GDM1 (cell line): ENCODE data around the gene SKAP1.
"Not testable (repeated sequence)": the region's sequence is repeated elsewhere in the genome, so short reads cannot be mapped to it uniquely, and the experiment has no call there.

Source experiments
- DNase-seq: peaks from one replicate; lab custom pipeline; 2025; lab: John Stamatoyannopoulos, UW

Gene SKAP1

DNA sequence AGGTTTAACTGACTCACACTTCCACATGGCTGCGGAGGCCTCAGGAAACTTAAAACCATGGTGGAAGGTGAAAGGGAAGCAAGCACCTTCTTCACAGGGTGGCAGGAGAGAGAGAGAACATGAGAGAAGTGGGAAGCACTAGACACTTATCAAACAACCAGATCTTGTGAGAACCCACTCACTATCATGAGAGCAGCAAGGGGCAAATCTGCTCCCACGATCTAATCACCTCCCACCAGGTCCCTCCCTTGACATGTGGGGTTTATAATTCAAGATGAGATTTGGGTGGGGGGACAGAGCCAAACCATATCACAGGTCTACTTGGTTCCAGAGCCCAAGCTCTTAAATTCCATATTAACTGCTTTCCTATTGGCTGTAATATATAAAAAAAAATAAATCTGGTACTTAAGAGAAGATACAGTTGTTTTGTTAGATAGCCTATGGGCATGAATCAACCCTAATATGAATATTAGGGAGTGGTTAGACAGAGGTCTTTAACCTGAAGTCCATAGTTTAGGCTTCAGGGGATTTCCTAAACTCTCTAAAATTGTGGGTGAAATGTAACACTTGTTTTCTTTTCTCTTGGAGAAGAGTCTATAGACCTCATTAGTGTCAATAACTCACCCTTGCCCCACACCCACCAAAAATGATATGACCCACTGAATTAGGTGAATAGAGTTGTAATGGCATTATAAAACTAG, 56.7 kb downstream of the SKAP1 start:
- DNase-seq = no peak

DNA sequence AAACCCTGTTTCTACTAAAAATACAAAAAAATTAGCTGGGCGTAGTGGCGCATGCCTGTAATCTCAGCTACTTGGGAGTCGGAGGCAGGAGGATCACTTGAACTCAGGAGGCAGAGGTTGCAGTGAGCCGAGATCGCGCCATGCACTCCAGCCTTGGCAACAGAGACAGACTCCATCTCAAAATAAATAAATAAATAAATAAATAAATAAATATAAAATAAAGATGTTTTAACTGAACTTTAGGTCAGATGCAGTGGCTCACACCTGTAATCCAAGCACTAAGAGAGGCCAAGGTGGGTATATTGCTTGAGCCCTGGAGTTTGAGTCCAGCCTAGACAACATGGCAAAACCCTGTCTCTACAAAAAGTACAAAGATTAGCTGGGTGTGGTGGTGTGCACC, 61.0 kb downstream of the SKAP1 start:
- not testable (repeated sequence) for DNase-seq

DNA sequence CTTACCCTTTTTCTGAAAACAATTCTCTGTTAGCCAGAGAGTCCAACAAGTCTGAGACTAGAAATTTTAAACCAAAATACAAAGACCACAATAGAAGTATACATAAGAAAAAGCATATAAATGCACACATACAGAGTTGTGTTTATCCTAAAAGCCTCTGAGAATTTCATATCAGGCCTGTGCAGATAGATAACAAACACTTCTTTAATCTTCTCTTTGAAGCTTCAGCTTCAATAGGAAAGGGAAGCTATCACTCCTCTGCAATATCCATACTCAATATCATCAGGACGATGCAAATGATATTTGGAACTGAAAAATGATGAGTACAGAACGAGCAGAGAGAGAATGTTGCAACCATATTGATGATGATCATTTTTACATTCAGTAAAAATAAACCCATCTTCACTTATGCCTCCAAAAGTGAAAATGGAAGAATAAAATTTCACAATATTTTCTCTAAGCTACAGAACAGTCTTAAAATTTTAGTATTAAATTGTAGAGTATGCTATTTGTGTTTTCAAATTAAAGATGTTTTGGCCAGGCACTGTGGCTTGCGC, 61.6 kb downstream of the SKAP1 start:
- DNase-seq = no peak

DNA sequence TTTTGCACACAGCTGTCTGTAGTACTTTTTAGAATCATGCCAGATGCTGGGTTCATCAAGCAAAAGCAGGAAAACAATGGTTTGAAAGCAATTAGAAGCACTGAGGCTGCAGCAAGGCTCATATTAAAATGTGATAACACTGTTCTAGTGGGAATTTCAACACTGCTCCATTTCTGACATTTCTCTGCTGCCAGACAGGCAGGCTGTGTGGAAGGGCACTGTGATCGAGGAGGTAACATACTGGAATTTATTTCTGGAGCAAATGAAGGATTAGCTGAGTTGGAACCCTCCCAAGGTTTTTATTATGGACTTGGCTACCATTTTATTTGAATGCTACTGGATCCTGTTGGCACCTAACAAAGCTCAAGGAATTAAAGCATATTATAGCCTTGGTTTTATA, 66.9 kb downstream of the SKAP1 start:
- DNase-seq = no peak

DNA sequence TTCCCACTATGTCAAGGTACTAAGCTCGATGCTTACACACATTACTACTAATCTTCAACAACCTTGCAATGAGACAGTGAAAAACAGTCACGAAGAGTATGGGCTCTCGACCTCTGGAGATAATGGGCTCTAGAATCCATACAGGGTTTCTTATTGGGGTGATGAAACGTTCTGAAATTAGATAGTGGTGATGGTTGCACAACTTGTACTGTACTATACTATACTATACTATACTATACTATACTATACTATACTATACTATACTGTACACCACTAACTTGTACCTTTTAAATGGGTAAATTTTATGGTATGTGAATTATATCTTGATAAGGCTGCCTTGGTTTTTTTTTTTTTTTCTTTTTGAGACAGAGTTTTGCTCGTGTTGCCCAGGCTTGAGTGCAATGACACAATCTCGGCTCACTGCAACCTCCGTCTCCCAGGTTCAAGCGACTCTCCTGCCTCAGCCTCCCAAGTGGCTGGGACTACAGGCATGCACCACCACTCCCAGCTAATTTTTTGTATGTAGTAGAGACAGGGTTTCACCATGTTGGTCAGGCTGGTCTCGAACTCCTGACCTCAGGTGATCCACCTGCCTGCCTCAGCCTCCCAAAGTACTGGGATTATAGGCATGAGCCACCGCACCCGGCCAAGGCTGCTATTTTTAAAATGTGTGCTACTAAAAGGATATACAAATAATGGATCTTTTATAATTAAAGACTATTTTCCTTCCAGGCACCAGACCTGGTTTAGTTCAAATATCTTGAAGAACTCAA, 69.0 kb downstream of the SKAP1 start:
- DNase-seq = not testable (repeated sequence)

DNA sequence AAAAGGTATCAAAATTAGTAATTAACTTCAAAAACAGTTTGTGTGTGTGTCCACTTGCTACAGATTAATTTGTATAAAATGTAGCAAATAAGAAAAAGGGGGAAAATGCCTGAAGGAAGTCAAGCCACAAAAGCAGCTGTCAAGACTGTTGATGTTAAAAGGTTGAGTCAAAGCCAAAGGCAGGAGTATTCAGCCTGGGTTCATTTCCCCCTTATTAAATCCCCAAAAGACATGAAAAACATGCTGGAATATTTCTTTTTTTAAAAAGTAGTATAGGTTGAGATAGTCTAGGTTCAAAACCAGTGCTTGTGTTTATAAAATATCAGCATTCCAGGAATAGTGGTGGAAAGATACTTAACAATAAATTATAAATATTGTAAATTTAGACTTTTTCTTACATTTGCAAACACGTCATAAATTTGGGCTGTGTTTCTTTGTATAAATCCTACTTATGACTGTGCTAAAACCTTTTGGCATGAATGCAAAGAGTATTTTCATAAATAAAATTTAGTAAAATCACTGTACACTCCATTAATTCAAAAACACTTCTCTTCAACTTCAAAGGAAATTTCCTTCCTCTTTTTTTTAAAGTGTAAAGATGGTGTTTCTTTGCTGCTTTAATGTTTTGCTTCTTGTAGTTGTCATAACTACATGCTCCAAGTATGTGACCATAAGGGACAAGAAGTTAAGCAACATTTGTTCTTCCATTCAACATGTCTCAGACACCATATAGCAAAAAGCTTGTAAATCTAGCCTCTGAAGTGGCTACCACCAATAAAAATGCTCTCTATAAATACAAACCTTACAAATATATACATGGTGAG, 72.0 kb downstream of the SKAP1 start:
- no peak for DNase-seq

DNA sequence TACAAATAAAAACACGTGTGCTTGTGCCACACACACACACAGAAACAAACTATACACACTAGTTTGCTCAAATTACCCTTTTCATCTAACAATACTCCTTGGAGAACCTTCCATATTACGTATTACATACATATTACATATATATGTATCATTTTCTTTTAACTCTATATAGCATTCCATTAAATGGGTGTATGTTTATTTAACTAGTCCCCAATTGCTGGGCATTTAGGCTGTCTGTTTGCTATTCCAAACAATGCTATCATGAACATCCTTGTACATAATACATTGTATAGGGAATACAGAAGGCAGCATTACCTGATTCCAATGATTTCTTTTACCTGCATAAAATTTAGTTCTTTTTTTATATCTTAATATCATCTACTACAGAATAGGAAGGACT, 73.1 kb downstream of the SKAP1 start:
- no peak for DNase-seq

DNA sequence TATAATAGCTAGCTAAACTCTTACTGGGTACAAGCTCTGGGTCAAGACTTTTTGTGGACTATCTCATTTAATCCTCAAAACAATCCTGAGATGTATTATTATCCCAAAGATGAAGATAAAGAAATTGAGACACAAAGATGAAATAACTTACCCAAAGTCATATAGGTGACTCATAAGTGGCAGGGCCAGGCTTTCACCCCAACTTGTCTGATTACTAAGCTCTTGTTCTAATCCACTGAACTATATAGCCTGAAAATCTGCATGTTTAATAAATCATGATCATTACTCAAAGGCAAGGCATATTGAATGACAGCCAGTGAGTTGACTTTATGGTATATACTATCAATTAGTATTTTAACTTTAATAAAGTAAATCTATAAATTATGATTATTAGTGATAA, 77.4 kb downstream of the SKAP1 start:
- DNase-seq = no peak

DNA sequence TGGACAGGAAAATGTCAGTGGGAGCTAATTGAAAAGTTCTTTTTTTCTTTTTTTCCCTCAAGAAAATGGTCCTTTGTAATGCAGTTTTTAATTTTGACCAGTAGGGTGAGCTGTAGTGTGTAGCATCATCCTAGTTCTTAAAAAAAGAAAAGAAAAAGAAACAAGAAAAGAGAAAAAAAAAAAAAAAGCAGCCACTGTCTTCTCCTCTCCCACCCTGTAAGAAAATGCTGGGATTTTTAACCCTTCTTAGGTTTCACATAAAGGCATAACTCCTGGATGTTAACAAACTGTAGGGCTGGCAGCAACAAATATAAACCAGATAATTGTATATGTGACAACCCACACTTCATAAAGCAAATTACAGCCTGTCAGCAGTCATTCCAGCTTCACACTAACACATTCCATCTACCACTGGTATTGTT, 78.1 kb downstream of the SKAP1 start:
- DNase-seq = no peak

DNA sequence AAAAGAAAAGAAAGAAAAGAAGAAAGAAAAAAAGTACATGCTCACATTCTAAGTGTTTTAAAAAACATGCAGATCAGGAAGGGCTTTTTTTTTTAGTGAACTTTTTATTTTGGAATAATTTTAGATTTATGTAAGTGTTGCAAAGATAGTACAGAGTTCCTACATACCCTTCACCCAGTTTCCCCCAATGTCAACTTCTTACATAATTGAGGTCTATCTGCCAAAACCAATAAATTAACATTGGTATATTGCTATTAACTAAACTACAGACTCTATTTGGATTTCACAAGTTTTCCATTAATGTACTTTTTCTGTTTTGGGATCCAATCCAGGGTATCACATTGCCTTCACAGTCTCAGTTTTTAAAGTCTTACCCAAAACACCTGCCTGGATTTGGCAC, 81.7 kb downstream of the SKAP1 start:
- DNase-seq = no peak

DNA sequence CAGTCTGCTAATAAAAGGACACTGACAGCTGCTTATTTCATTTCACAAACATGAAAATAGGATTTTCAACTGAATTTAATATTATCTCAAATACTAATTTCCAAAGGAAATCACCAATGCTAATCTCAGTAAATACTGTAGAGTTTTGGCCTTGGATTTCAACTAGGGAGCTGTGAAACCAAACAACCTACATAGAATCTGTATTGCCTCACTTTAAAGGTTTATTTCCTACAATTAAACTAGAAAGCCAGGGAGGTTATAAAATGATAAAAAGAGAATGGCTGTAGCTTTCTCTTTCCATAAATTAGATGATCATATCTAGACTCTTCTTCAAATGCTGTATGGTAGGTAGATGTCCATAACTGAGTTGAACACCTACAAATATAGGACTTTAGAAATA, 82.8 kb downstream of the SKAP1 start:
- DNase-seq = no peak

DNA sequence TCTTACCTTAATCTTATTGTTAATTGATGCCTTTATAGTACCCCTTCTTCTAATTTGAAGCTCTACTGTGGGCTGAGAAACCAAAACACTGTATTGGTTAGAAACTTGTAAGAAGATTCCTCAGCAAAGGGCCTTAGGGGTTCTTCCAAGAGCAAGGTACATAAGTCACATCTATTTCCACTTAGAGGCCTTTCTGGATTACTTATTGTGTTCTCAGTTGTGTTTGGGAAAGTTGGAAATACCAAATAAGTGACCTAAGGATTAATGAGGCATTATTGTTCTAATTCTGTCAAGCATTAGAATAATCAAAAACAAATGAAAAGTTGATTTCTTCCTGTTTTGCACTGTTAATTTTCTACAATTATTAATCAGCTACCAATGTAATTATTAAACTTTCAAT, 85.8 kb downstream of the SKAP1 start:
- no peak for DNase-seq

DNA sequence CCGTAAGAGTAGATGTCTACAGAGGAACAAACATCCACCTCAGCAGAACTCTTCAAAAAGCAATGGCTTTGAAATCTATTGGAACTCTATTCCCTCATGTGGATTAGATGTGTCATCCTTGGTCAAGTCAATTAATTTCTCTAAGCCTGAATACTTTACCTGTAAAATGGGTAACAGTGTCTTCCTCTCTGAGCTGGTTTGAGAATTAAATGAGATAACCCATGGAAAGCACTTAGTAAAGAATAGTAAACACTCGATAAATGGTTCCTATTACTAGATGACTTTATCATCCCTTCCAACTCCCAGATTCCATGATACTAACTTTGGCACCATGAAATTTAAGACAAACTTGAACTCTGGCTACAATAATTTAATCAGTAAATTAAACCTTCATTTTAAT, 89.1 kb downstream of the SKAP1 start:
- no peak for DNase-seq

DNA sequence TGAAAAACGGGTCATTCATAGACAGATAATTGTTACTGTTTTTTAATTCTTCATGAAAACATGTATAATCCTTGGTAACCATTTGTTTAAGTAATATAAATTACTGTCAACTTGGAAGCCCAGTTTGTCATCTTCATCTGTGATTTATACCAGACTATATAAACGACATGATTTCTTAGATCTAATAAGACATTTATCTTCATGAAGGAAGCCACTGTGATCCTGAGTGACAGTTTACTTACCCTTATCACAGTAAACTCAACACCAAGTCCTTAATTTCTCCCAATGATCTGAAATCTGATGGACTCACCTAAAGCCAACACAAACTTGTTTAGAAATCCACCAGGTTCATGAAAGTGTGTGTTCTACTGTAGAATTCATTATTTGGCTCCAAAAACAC, 91.3 kb downstream of the SKAP1 start:
- no peak for DNase-seq

DNA sequence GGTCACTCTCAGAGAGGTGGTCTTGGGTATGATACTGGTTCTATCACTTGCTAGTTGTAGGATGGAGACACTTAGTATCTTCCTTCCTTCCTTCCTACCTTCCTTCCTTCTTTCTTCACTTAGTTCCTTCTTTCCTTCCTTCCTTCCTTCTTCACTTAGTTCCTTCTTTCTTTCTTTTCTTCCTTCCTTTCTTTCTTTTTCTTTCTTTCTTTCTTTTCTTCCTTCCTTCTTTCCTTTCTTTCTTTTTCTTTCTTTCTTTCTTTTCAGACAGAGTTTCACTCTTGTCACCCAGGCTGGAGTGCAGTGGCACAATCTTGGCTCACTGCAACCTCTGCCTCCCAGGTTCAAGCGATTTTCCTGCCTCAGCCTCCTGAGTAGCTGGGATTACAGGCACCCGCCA, 92.1 kb downstream of the SKAP1 start:
- DNase-seq = not testable (repeated sequence)

DNA sequence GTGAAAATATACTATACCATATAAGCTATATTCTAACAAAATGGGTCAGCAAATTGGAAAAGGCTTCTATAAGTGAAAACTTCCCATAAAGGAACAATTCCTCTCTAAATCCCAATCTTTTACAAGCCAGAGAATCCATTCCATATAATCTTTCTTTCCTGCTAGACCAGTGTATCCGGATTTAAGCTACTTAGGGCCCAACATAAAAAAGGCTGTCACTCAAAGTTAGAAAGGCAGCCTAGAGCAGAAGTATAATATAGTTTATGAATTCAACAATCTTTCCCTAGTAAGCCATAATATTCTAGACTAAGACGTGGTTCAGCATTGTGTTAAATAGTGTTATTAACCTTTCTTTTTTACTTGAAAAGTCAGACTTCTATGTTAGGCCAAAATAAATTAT, 93.0 kb downstream of the SKAP1 start:
- no peak for DNase-seq

DNA sequence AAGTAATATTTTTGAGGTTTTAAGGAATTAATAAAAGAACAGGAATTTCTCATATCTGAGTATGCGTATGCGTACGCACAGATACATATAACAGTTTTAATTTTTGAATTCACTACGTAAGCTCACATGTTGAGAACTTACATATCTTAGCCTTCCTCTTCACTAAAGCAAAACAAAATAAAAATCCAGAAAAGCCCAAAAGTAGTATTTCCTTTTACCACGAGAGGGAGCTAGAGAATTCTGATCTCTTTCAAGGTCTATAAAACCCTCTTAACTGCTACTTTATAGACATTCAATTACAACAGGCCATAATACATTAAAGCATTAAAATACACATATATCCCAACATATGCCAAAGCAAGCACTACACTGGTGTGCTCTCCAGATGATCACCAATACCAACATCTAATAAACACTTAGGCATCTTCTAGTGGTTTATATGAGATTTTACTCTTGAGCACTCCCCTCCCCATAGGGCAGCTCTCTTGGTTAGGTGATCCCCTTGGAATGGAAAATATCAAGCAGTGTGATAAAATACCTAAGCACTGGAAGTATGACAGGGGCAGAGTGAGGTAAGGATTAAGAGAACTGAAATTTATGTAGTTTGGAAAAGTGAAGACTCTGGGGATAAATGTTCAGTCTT, 94.0 kb downstream of the SKAP1 start:
- DNase-seq = no peak

DNA sequence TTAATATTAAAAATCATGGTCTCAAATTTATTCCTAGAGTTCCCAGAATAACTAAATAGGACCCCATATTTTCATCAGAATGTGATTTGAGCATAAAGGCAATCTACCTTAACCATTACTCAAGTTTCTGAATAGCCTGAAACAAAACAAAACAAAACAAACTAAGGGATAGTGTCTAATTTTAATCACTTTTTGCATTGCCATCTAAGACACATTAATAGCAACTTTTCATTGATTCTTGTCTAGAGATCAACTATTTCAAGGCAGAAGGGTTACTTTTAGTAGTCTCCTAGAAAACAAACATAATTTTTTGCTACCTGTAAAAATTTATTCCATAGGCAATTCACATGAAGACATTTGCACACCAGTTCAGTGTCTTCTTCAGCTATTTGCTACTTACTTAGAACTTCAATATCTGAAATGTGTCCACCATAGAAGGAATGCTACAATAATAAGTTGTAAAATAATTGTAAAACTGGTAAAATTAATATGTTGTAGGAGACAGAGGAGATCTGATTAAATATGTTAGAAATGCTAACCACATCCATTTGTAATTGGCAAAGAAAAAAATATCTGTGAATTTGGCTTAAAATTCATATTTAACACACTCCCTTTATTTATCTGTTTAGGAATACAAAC, 94.7 kb downstream of the SKAP1 start:
- no peak for DNase-seq

DNA sequence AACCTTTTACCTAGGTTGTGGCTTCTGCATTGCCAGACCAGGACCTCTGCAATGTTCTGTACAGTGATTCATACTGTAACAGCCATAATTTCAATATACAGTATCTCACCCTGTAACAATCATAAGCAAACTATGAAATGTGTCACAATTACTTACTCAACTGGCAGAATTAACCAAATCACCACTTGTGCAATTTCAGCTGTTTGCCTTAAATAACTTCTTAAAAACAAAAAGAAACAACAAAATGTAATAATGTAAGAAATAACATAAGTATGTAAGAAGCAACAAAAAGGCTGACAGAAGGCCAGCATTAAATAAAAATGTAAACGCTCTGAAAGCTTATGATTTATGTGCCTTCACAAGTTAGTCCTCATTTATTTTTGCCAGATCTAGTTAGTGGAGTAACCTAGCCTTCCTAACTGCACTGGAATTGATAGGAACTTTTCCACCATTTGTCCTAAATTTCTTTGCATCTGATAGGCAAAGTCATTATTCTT, 96.9 kb downstream of the SKAP1 start:
- no peak for DNase-seq

DNA sequence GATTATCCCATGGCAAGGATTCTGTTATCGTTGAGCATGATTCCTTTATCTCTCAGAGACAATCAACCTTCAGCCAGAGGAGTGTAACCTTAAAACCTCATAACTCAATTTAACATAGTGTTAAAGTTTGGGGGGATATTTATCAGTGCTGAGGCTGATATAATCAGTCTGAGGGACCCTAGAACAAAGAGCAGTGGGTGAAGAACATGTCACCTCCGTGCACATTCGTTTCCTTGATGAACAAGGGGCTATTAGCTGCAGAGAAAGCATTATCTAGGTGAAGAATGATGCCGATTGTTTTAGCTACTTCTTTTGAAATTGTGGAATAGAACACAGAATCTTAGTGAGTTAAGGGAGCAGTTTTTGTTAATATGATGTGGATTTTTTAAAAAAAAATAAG, 99.1 kb downstream of the SKAP1 start:
- DNase-seq = no peak

DNA sequence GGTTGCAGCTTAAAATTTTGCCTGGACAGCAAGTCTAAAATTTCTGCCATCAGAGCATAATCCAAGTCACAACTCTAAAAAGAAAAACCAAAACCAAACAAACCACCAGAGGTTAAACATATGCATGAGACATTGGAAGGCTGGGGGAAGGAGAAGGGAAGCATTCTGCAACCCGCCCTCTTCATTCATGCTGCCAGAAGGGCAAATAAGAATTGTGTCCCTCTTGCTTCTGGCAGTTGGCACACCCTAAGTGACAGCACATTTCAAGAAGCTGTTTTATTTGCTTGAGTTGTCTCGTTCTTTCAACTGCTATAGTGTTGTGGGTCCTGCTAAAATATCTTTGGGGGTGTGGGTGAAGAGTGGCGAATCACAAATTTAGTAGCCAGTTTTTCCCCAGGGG, 99.6 kb downstream of the SKAP1 start:
- no peak for DNase-seq
